ENCODE data around the gene GABRD. TPM values are rescaled to one million over a fixed set of nuclear protein-coding genes. Genes with fewer than 3 reads are reported as not detected.
A peak's percentile ranks its signal among the peaks of the same experiment; 100 is the strongest.

GABRD gene
- total RNA-seq, 2 donors from 2014 or later = not detected

GRCh38 chr1:2049225-2049717, 30.1 kb downstream of the GABRD start:
- DNase-seq (ENCODE audit: low spot score) (no peak), ATAC-seq (ENCODE audit: insufficient number of reproducible peaks, low FRiP score, low read depth) (no peak)
- no peaks in the 10 kb centered on the region for H3K27me3 ChIP-seq (replicated peaks; ENCODE audit: insufficient read depth)

GRCh38 chr1:2049718-2050431, 30.7 kb downstream of the GABRD start, which contains the start of gene PRKCZ:
Gene PRKCZ (plus strand): TSS chr1:2050411. CDS start chr1:2050631, 220 bp downstream.
- Histone ChIP-seq H3K27me3 (replicated peaks; ENCODE audit: insufficient read depth) (no peaks in the 10 kb centered on the region), H3K4me1 (ENCODE audit: control insufficient read depth in 1 of 2, low read depth in 2 of 2) (peaks cover 0 to 14% of the 10 kb centered on the region in 2 donors), H3K4me3 (peak within 1 kb of the TSS; percentile 68), H3K27ac (no peak within 1 kb of the TSS), H3K36me3 (no peaks in the 10 kb centered on the region), H3K9me3 (no peaks in the 10 kb centered on the region)
- DNase-seq (ENCODE audit: low spot score) = no peak
- no peak for ATAC-seq (ENCODE audit: insufficient number of reproducible peaks, low FRiP score, low read depth)
- TF ChIP-seq CTCF (IDR thresholded peaks at IDR 0.05) = no peak

More at GRCh38 chr1:2049225-2049717, 30.1 kb downstream of the GABRD start:
- H3K27ac ChIP-seq = no peak overlapping the region
- H3K4me3 ChIP-seq = peak overlapping the region; percentile 68
- no peak for TF ChIP-seq CTCF (IDR thresholded peaks at IDR 0.05)
- no peaks in the 10 kb centered on the region for H3K36me3 ChIP-seq
- no peaks in the 10 kb centered on the region for H3K9me3 ChIP-seq
- H3K4me1 ChIP-seq (ENCODE audit: control insufficient read depth in 1 of 2, low read depth in 2 of 2) = peaks cover 0 to 19% of the 10 kb centered on the region in 2 donors

- H3K4me1 ChIP-seq (ENCODE audit: control insufficient read depth in 1 of 2, low read depth in 2 of 2) = peaks cover 0 to 8% of the 10 kb centered on the region in 2 donors
- no peaks in the 10 kb centered on the region for H3K36me3 ChIP-seq
- no peaks in the 10 kb centered on the region for H3K9me3 ChIP-seq
- no peaks in the 10 kb centered on the region for H3K27me3 ChIP-seq (replicated peaks; ENCODE audit: insufficient read depth)
- TF ChIP-seq CTCF (IDR thresholded peaks at IDR 0.05) = no peak
- peak overlapping the region; percentile 68 for H3K4me3 ChIP-seq
- ATAC-seq (ENCODE audit: insufficient number of reproducible peaks, low FRiP score, low read depth) (no peak), DNase-seq (ENCODE audit: low spot score) (no peak)
- no peak overlapping the region for H3K27ac ChIP-seq
These were observed 31.3 kb downstream of the GABRD start for GRCh38 chr1:2050461-2050792.

- ATAC-seq (ENCODE audit: insufficient number of reproducible peaks, low FRiP score, low read depth) = no peak
- peak overlapping the region; percentile 68 for H3K4me3 ChIP-seq
- peaks cover 0 to 8% of the 10 kb centered on the region in 2 donors for H3K4me1 ChIP-seq (ENCODE audit: control insufficient read depth in 1 of 2, low read depth in 2 of 2)
- no peak for TF ChIP-seq CTCF (IDR thresholded peaks at IDR 0.05)
- H3K27me3 ChIP-seq (replicated peaks; ENCODE audit: insufficient read depth) = no peaks in the 10 kb centered on the region
- H3K27ac ChIP-seq = no peak overlapping the region
- no peaks in the 10 kb centered on the region for H3K36me3 ChIP-seq
- DNase-seq (ENCODE audit: low spot score) = no peak
- no peaks in the 10 kb centered on the region for H3K9me3 ChIP-seq
These were observed 31.9 kb downstream of the GABRD start for GRCh38 chr1:2050793-2051682.

Data from thoracic aorta (tissue), 2 donors.